Measurements from ENCODE around the gene CMTR2.

DNA sequence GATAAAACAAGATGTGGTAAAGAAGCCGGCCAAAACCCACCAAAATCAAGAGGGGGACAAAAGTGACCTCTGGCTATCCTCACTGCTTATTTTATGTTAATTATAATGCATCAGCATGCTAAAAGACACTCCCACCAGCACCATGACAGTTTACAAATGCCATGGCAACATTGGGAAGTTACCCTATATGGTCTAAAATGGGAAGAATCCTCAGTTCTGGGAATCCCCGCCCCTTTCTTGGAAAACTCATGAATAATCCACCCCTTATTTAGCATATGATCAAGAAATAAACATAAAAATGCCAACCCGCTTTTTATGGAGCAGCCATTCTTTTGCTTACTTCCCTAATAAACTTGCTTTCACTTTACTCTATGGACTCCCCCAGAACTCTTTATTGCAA, 25.6 kb downstream of the CMTR2 start:
- TF ChIP-seq POLR2AphosphoS5 (IDR thresholded peaks at IDR 0.05; ENCODE audit: low read depth, low read length) = no peak
- TF ChIP-seq POLR2A (IDR thresholded peaks at IDR 0.05; ENCODE audit: low read depth, low read length) = no peak
- TF ChIP-seq SPI1 (IDR thresholded peaks at IDR 0.05; ENCODE audit: low read depth, low read length) = no peak
- TF ChIP-seq TAF1 (IDR thresholded peaks at IDR 0.05; ENCODE audit: low read depth, low read length) = no peak
